Stimulated activated CD8-positive, alpha-beta memory T cell treated with anti-CD3 and anti-CD28 coated beads, Interleukin-4, amount 100 ng/mL, for 4 hours (primary cell): Measurements from ENCODE around the gene PRRG2.

Source experiments
- DNase-seq, 2 donors: peaks; one replicate each; pipeline ENCODE4 v3.0.0-alpha.2; 2020; ENCODE audit warnings: low read depth in 2 of 2, low spot score in 1 of 2

PRRG2 gene

GRCh38 chr19:49581007-49581508 is at the start of gene PRRG2:
Gene PRRG2, plus strand, starts transcription at chr19:49581316. Its CDS starts 1,904 bp downstream, at chr19:49583220.
- DNase-seq, result no peak

GRCh38 chr19:49533551-49534488 is 47.3 kb upstream of the PRRG2 start:
- DNase-seq, result peak; percentile 56 to 73

- no peak for DNase-seq
Measured at GRCh38 chr19:49534632-49535385, 46.3 kb upstream of the PRRG2 start.

GRCh38 chr19:49536921-49537462 is 44.1 kb upstream of the PRRG2 start:
- DNase-seq, result no peak

GRCh38 chr19:49538643-49539042 is 42.5 kb upstream of the PRRG2 start:
- no peak for DNase-seq

GRCh38 chr19:49539192-49539952 is 41.7 kb upstream of the PRRG2 start:
- no peak for DNase-seq

- no peak for DNase-seq
Measured at GRCh38 chr19:49541914-49542313, 39.2 kb upstream of the PRRG2 start.

- no peak for DNase-seq
Measured at GRCh38 chr19:49542446-49542845, 38.7 kb upstream of the PRRG2 start.

GRCh38 chr19:49543032-49543431 is 38.1 kb upstream of the PRRG2 start:
- no peak for DNase-seq

GRCh38 chr19:49544154-49544553 is 37.0 kb upstream of the PRRG2 start:
- DNase-seq, result no peak

GRCh38 chr19:49546825-49547565 is 34.1 kb upstream of the PRRG2 start:
- DNase-seq, result peak in 1 of 2 donors; percentile 46

GRCh38 chr19:49549045-49549444 is 32.1 kb upstream of the PRRG2 start:
- DNase-seq, result no peak

GRCh38 chr19:49551531-49551930 is 29.6 kb upstream of the PRRG2 start:
- DNase-seq, result no peak

- no peak for DNase-seq
Measured at GRCh38 chr19:49552749-49553148, 28.4 kb upstream of the PRRG2 start.

GRCh38 chr19:49553451-49554271 is 27.5 kb upstream of the PRRG2 start:
- DNase-seq, result no peak

- DNase-seq, result no peak
Measured at GRCh38 chr19:49554701-49555181, 26.4 kb upstream of the PRRG2 start.

GRCh38 chr19:49555600-49556411 is 25.3 kb upstream of the PRRG2 start:
- DNase-seq, result peak; percentile 48 to 53
